Bronchial epithelial cell (primary cell): ENCODE measurements around the gene AKAP8. TPM values are rescaled to one million over a fixed set of nuclear protein-coding genes. Genes with fewer than 3 reads are reported as not detected.

Experiments used
- DNase-seq: peaks from one replicate; pipeline ENCODE4 v3.0.0-alpha.2; 2010; ENCODE audit warnings: low read depth
- FAIRE-seq: peaks from 2 replicates; lab custom pipeline; 2011; peaks lifted over from hg19 to GRCh38; lab: Jason Lieb, UNC
- H3K27me3 ChIP-seq: 2 replicates; pipeline ENCODE4 v1.5.1; 2011; ENCODE audit warnings: low read length; ENCODE audit not compliant: control insufficient read depth, insufficient read depth
- H3K36me3 ChIP-seq: 2 replicates; pipeline ENCODE4 v1.5.1; 2011; ENCODE audit warnings: low read length; ENCODE audit not compliant: control insufficient read depth, insufficient read depth
- H3K4me3 ChIP-seq: 2 replicates; pipeline ENCODE4 v1.5.1; 2011; ENCODE audit warnings: mild to moderate bottlenecking, low read depth, low read length, control low read depth
- CTCF ChIP-seq: IDR thresholded peaks from 2 replicates; pipeline ENCODE4 v1.5.1; 2011; ENCODE audit warnings: mild to moderate bottlenecking, moderate library complexity, low read length, control low read depth, inconsistent platforms; ENCODE audit not compliant: insufficient read depth, severe bottlenecking
- total RNA-seq: library from RNA; depleted of rRNA; stranded (reverse); fragments of >200 nt; gene quantifications from 2 replicates; pipeline ENCODE4 v1.2.1, GENCODE V29; 2014

Gene AKAP8
- total RNA-seq, 1 donor from 2014 or later: 16.8 TPM

DNA sequence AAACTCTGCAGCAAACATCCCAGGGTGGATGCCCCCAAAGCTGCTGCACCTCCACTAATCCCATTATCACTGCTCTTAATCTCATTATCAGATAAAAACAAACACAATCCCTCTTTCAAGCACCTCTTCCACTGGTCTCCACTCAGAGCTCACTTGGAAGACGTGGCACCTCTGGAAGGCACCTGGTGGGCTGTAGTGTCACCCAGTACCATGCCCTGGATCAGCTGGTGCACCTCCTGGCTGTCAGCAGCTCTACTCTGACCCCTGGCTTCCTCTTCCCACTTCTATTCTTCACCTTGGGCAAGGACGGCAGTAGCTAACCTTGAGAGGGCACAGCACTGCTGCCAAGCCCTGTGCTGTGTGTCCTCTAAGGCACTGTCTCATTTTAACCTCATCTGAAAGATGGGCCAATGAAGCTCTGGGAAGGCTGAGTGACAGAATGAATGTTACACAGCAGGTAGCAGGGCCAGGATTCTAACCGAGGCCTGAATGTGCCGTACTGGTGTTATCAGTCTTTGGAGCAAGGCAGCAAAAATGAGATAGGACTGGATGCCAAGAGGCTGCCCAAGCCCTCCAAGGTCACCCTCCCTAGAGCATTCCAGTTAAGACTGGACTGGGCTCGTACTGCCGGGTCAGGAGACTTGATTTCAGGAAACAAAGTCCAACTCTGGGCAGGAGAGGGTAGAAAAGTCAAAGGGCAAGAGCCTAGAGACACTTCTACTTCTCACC, 54.6 kb downstream of the AKAP8 start:
- no peak for FAIRE-seq
- H3K27me3 ChIP-seq: no peaks in the 10 kb centered on the region
- no peaks in the 10 kb centered on the region for H3K36me3 ChIP-seq
- no peak for DNase-seq
- no peak overlapping the region for H3K4me3 ChIP-seq
- no peak for TF ChIP-seq CTCF

DNA sequence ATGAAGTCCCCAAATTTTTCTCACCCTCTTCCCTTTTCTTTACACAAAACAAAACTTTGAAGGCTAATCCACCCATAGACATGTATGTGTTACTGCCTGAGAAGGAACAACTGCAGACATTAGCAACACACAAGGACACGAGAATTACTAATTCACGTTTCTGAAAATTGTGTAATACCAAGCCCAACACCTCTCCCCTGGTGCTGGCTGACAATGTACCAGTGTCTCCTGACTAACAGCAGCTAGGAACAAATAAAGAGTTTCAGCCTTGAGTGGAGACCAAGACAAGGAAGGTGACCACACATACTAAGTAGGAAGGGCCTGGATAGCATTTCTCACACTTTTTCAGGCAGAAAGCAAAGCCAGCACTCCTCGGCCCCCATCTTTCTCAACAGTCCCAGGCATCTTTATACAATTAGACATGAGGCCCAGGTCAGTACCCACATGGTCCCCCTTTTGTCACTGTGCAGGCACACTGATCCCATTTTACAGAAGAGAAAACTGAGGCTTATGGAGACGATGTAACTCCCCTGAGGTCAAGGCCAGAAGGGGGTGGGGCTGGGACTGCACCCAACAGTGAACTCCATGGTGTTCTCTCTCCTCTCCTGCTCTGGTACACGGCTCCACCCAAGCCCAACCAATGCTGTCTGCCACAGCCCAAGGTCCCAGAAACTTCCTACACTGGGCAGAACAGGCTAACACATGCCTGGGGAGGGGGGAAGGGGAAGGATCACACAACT, 55.9 kb downstream of the AKAP8 start:
- no peak overlapping the region for H3K4me3 ChIP-seq

DNA sequence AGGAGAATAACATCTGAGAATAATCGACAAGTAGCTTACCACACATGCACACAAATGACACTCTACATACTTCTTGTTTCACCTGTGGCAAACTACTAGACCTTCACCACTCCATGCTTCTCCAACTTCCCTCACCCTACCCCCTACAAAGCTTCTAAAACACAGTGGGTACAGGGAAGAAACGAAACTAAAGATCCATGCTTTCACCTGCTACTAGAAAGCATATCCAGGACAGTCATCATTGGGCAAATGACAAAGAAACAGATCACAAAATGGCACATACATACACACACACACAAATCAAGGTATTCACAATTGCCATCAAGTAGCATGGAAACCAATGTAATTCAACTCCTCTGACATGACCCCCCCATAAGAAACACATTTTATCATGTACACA, 57.8 kb downstream of the AKAP8 start:
- FAIRE-seq (no peak), DNase-seq (no peak)
- Histone ChIP-seq H3K36me3 (peaks cover 1% of the 10 kb centered on the region), H3K27me3 (no peaks in the 10 kb centered on the region), H3K4me3 (no peak overlapping the region)
- TF ChIP-seq CTCF: no peak

More for the DNA sequence above, 55.9 kb downstream of the AKAP8 start:
- Histone ChIP-seq H3K36me3 (peaks cover 1% of the 10 kb centered on the region), H3K27me3 (no peaks in the 10 kb centered on the region)
- TF ChIP-seq CTCF: no peak
- peak; percentile 79 for DNase-seq
- no peak for FAIRE-seq

- H3K27me3 ChIP-seq: no peaks in the 10 kb centered on the region
- FAIRE-seq: no peak
Measured at GRCh38 chr19:15320116-15320515, 59.5 kb downstream of the AKAP8 start.

DNA sequence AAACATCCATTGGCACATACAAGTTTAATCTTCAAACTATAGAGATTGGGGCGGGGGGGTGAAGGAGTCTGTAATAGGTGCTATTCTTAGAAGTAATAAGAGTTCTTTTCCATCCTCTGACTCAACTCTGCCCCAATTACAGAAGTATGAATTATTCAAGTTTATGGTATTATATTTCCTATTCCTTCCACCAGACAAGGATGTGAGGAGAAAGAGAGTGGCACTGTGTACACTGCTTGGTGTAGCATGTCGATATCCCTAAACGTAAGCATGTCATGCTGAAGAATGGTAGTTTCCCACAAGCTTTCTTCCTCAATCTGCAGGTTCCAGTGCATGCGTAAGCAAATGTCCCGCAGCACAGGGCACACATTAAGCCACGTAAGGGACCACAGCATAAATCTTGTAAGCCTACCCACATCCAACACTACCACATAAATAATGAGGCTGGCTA, 61.3 kb downstream of the AKAP8 start:
- TF ChIP-seq CTCF: no peak
- H3K4me3 ChIP-seq: no peak overlapping the region
- DNase-seq (no peak), FAIRE-seq (no peak)
- H3K36me3 ChIP-seq: peaks cover 1% of the 10 kb centered on the region
- H3K27me3 ChIP-seq: no peaks in the 10 kb centered on the region

More at GRCh38 chr19:15320116-15320515, 59.5 kb downstream of the AKAP8 start:
- Histone ChIP-seq H3K4me3 (no peak overlapping the region), H3K36me3 (peaks cover 1% of the 10 kb centered on the region)
- no peak for DNase-seq
- TF ChIP-seq CTCF: no peak
